Caco-2 (cell line): Measurements from ENCODE around the gene XIAP. TPM values are rescaled to one million over a fixed set of nuclear protein-coding genes. Genes with fewer than 3 reads are reported as not detected.

Source experiments
- BruUV-seq: library from RNA; stranded (reverse); fragments of 400-500 nt; replicated peaks from 2 replicates; lab custom pipeline; 2021; lab: Mats Ljungman, UMichigan
- CTCF ChIA-PET: fragments of 300-600 bp; sonication (Branson Sonifier 250); formaldehyde crosslinking; loops from one replicate; lab custom pipeline; 2022; ENCODE audit warnings: antibody characterized with exemption; lab: Charles Lee
- POLR2A ChIA-PET: fragments of 300-600 bp; sonication (Branson Sonifier 250); formaldehyde crosslinking; loops from one replicate; lab custom pipeline; 2022; ENCODE audit warnings: antibody characterized with exemption; lab: Charles Lee
- DNase-seq, 2 experiments: peaks; one replicate each; pipeline versions ENCODE4 v3.0.0 to v3.0.0-alpha.2; 2020 to 2022
- H3K27me3 ChIP-seq: replicated peaks from 2 replicates; pipeline ENCODE4 v1.6.0; 2011; ENCODE audit warnings: low read length; ENCODE audit not compliant: control insufficient read depth, insufficient read depth
- H3K36me3 ChIP-seq: 2 replicates; pipeline ENCODE4 v1.5.1; 2011; ENCODE audit warnings: low read length; ENCODE audit not compliant: control insufficient read depth, insufficient read depth
- H3K4me1 ChIP-seq: fragments of 250-450 bp; sonication (Bioruptor Pico); 2 replicates; pipeline ENCODE4 v1.5.1; 2020; ENCODE audit warnings: mild to moderate bottlenecking
- H3K4me3 ChIP-seq: 2 replicates; pipeline ENCODE4 v1.5.1; 2011; ENCODE audit warnings: low read depth, mild to moderate bottlenecking, control low read depth, low read length
- H3K9me3 ChIP-seq: fragments of 250-450 bp; sonication (Bioruptor Pico); 2 replicates; pipeline ENCODE4 v1.5.1; 2020; ENCODE audit warnings: mild to moderate bottlenecking, moderate library complexity
- H3K27ac Mint-ChIP-seq: one replicate; pipeline ENCODE4 v1.8.0; 2022; ENCODE audit warnings: mixed read lengths; ENCODE audit not compliant: unreplicated experiment
- H3K27me3 Mint-ChIP-seq: one replicate; pipeline ENCODE4 v1.8.0; 2022; ENCODE audit warnings: mixed read lengths; ENCODE audit not compliant: insufficient read depth, unreplicated experiment
- H3K36me3 Mint-ChIP-seq: one replicate; pipeline ENCODE4 v1.8.0; 2022; ENCODE audit warnings: mild to moderate bottlenecking, mixed read lengths; ENCODE audit not compliant: insufficient read depth, unreplicated experiment
- H3K4me1 Mint-ChIP-seq: one replicate; pipeline ENCODE4 v1.8.0; 2022; ENCODE audit warnings: low read depth, mixed read lengths; ENCODE audit not compliant: unreplicated experiment
- H3K4me3 Mint-ChIP-seq: one replicate; pipeline ENCODE4 v1.8.0; 2022; ENCODE audit warnings: mild to moderate bottlenecking, moderate library complexity, mixed read lengths; ENCODE audit not compliant: unreplicated experiment
- H3K9me3 Mint-ChIP-seq: one replicate; pipeline ENCODE4 v1.8.0; 2022; ENCODE audit warnings: mixed read lengths; ENCODE audit not compliant: unreplicated experiment
- intact Hi-C: fragments of 100-400 bp; cut with micrococcal nuclease; formaldehyde crosslinking; loops from one replicate; pipeline ENCODE4 v1.10.0; 2022; ENCODE audit not compliant: unreplicated experiment
- total RNA-seq: library from RNA; stranded (reverse); gene quantifications from 2 replicates; pipeline ENCODE4 v1.2.3, GENCODE V29; 2022
- TF ChIP-seq, protein P1 (sequence below), 2 experiments: fragments of 200-600 bp in 1 of 2; IDR thresholded peaks; 1 replicate in 1 of 2; 2 replicates in 1 of 2; pipeline versions ENCODE4 v1.5.1 to v1.8.0; 2011 to 2022; ENCODE audit warnings: antibody characterized with exemption in 1 of 2, control low read depth in 1 of 2, inconsistent platforms in 1 of 2, low read depth in 1 of 2, low read length in 1 of 2, mild to moderate bottlenecking in 1 of 2, moderate library complexity in 1 of 2; ENCODE audit not compliant: insufficient read depth in 1 of 2, severe bottlenecking in 1 of 2, unreplicated experiment in 1 of 2

XIAP gene
- total RNA-seq, 1 experiment from 2014 or later = 25.9 TPM

DNA sequence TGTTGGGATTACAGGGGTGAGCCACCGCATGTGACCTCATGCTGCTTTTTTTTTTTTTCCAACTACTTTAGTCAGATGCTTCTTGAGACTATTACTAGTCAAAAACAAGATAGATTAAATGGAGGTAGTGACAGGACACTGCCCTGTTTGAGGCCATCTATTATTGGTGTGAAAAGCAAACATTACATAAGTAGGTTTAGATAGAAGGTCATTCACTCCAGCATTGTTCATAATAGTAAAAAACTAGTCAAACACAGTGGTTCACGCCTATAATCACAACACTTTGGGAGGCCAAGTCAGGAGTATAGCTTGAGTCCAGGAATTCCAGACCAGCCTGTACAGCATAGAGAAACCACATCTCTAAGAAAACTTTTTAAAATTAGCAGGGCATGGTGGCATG lies 16.3 kb downstream of the XIAP start:
- Mint-ChIP-seq H3K27ac (no peak overlapping the region), H3K27me3 (no peaks in the 10 kb centered on the region), H3K36me3 (peaks cover 6% of the 10 kb centered on the region), H3K9me3 (no peaks in the 10 kb centered on the region), H3K4me1 (peaks cover 7% of the 10 kb centered on the region), H3K4me3 (no peak overlapping the region)
- ChIA-PET CTCF (no interaction called here), POLR2A (no interaction called here)
- no peak for DNase-seq
- H3K9me3 ChIP-seq = no peaks in the 10 kb centered on the region
- H3K4me3 ChIP-seq = no peak overlapping the region
- TF ChIP-seq, protein P1, sequence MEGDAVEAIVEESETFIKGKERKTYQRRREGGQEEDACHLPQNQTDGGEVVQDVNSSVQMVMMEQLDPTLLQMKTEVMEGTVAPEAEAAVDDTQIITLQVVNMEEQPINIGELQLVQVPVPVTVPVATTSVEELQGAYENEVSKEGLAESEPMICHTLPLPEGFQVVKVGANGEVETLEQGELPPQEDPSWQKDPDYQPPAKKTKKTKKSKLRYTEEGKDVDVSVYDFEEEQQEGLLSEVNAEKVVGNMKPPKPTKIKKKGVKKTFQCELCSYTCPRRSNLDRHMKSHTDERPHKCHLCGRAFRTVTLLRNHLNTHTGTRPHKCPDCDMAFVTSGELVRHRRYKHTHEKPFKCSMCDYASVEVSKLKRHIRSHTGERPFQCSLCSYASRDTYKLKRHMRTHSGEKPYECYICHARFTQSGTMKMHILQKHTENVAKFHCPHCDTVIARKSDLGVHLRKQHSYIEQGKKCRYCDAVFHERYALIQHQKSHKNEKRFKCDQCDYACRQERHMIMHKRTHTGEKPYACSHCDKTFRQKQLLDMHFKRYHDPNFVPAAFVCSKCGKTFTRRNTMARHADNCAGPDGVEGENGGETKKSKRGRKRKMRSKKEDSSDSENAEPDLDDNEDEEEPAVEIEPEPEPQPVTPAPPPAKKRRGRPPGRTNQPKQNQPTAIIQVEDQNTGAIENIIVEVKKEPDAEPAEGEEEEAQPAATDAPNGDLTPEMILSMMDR (IDR thresholded peaks at IDR 0.05; ENCODE audit: insufficient read depth in 1 of 2, low read depth in 1 of 2, low read length in 1 of 2, severe bottlenecking in 1 of 2, unreplicated experiment in 1 of 2) = no peak
- H3K36me3 ChIP-seq = no peaks in the 10 kb centered on the region
- H3K4me1 ChIP-seq = no peaks in the 10 kb centered on the region
- no TSS peak for BruUV-seq
- H3K27me3 ChIP-seq = no peaks in the 10 kb centered on the region
- intact Hi-C loops = no loop called here

DNA sequence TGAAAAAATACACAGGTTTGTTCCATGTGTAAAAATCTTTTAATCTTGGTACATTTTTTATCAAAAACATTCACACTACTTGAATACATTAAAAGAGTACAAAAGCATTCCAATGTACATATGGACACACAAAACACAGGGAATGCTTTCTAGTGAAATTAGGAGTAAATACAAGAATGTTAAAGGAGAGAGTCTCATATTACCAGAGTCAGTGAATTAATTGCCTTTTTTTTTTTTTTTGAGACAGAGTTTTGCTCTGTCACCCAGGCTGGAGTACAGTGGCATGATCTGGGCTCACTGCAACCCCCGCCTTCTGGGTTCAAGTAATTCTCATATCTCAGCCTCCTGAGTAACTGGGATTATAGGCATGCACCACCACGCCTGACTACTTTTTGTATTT lies 17.0 kb downstream of the XIAP start:
- CTCF ChIA-PET = no interaction called here
- POLR2A ChIA-PET = no interaction called here
- H3K27me3 Mint-ChIP-seq = no peaks in the 10 kb centered on the region
- peaks cover 11% of the 10 kb centered on the region for H3K4me1 Mint-ChIP-seq
- Histone ChIP-seq H3K36me3 (no peaks in the 10 kb centered on the region), H3K4me3 (no peak overlapping the region), H3K9me3 (no peaks in the 10 kb centered on the region), H3K4me1 (no peaks in the 10 kb centered on the region), H3K27me3 (no peaks in the 10 kb centered on the region)
- no peak overlapping the region for H3K4me3 Mint-ChIP-seq
- H3K27ac Mint-ChIP-seq = no peak overlapping the region
- intact Hi-C loops = no loop called here
- no peaks in the 10 kb centered on the region for H3K9me3 Mint-ChIP-seq
- no TSS peak for BruUV-seq
- H3K36me3 Mint-ChIP-seq = peaks cover 6% of the 10 kb centered on the region
- TF ChIP-seq, protein P1 (IDR thresholded peaks at IDR 0.05; ENCODE audit: insufficient read depth in 1 of 2, low read depth in 1 of 2, low read length in 1 of 2, severe bottlenecking in 1 of 2, unreplicated experiment in 1 of 2) = no peak
- DNase-seq = no peak

DNA sequence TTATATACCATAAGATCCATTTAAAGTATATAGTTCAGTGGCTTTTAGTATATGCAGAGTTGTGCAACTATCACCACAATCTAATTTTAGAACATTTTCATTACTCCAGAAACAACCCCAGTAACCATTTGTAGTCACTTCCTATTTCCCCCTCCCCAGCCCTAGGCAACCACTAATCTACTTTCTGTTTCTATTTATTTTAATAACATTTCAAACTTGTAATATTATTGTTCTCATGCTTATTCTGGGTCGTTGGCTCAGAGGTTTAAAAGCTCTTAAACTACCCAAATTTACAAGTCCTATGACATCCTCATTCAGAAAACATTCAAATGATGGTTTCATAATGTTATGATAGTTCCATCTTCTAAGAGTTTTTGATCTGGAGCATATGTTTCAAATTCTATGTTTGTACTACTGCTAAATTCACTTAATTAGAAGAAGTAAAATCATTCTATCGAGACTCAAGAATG lies 18.4 kb downstream of the XIAP start:
- Mint-ChIP-seq H3K36me3 (peaks cover 6% of the 10 kb centered on the region), H3K9me3 (no peaks in the 10 kb centered on the region), H3K27me3 (no peaks in the 10 kb centered on the region), H3K4me1 (peaks cover 11% of the 10 kb centered on the region), H3K4me3 (no peak overlapping the region), H3K27ac (no peak overlapping the region)
- BruUV-seq = no TSS peak
- Histone ChIP-seq H3K36me3 (no peaks in the 10 kb centered on the region), H3K4me3 (no peak overlapping the region), H3K9me3 (no peaks in the 10 kb centered on the region), H3K4me1 (no peaks in the 10 kb centered on the region), H3K27me3 (no peaks in the 10 kb centered on the region)
- no peak for DNase-seq
- CTCF ChIA-PET = no interaction called here
- TF ChIP-seq, protein P1 (IDR thresholded peaks at IDR 0.05; ENCODE audit: insufficient read depth in 1 of 2, low read depth in 1 of 2, low read length in 1 of 2, severe bottlenecking in 1 of 2, unreplicated experiment in 1 of 2) = no peak
- POLR2A ChIA-PET = no interaction called here
- intact Hi-C loops = no loop called here
